GM12891 (cell line): ENCODE data around the gene C12orf60.

Experiments
- POLR2A ChIP-seq: IDR thresholded peaks from 2 replicates; pipeline ENCODE4 v1.6.1; 2011; ENCODE audit warnings: low read depth, low read length, control low read depth
- POLR2AphosphoS5 ChIP-seq: IDR thresholded peaks from 2 replicates; pipeline ENCODE4 v1.6.1; 2011; ENCODE audit warnings: low read depth, low read length, control low read depth
- POU2F2 ChIP-seq: IDR thresholded peaks from 2 replicates; pipeline ENCODE4 v1.6.1; 2011; ENCODE audit warnings: low read depth, mild to moderate bottlenecking, control low read depth, low read length, moderate library complexity
- SPI1 ChIP-seq: IDR thresholded peaks from 2 replicates; pipeline ENCODE4 v1.6.1; 2011; ENCODE audit warnings: low read depth, low read length, control low read depth
- TAF1 ChIP-seq: IDR thresholded peaks from 2 replicates; pipeline ENCODE4 v1.6.1; 2011; ENCODE audit warnings: low read depth, low read length, control low read depth

- TF ChIP-seq POLR2A (no peak), POLR2AphosphoS5 (no peak), SPI1 (no peak), TAF1 (no peak), POU2F2 (no peak)
Observed at GRCh38 chr12:14846876-14847580, 43.6 kb downstream of the C12orf60 start.
